Fibroblast of the aortic adventitia (primary cell): ENCODE measurements around the gene HOXA13. TPM values are rescaled to one million over a fixed set of nuclear protein-coding genes. Genes with fewer than 3 reads are reported as not detected.

ENCODE experiments used
- DNase-seq: peaks from one replicate; pipeline ENCODE4 v3.0.0-alpha.2; 2010; ENCODE audit warnings: low read depth
- H3K4me3 ChIP-seq: 2 replicates; pipeline ENCODE4 v1.5.1; 2011; ENCODE audit warnings: low read depth, mild to moderate bottlenecking, control low read depth, low read length, moderate library complexity
- CTCF ChIP-seq: IDR thresholded peaks from 2 replicates; pipeline ENCODE4 v1.5.1; 2011; ENCODE audit warnings: mild to moderate bottlenecking, low read length, control low read depth, inconsistent platforms; ENCODE audit not compliant: insufficient read depth
- total RNA-seq: library from RNA; depleted of rRNA; stranded (reverse); fragments of >200 nt; gene quantifications from 2 replicates; pipeline ENCODE4 v1.2.3, GENCODE V29; 2012; ENCODE audit warnings: low replicate concordance

The HOXA13 gene
- total RNA-seq, 1 donor = not detected

DNA sequence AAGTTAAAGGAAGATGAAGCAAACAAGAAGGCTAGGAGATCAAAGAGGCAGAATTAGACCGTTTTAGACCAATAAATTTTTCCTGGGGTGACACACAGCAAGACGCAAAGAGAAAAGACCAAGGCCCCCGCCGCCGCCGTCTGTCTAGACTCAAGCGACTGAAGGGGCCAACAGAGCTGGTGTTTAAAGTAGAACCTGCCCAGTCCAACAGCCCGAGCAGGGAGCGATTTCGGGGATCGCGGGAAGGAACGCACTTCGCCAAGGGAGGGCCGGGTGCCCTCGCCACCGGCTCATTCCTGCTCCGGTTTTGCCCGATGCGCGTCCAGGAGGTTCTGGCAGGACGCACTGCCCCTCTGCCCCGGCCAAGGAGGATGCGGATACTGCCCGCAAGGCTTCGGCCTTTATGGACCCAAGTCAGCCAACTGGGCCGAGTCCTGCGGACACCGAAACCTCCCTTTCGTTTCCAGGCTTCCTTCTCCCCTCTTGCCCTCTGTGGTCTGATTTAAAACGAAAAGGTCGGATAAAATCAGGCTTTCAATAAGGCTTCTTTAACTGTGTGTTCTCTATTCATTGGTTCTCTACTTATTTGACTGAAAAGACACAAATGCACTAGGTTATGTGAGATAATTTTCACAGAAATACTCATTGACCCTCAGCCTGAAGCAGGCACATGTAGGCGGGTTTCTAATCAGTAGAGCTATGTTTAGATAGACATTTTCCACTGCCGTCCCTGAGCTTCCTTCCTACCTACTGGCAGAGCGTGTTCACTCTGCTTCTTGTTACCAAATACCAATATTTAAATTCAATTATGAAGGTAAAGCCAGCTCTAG is 41.2 kb downstream of the HOXA13 start:
- no peak for TF ChIP-seq CTCF
- H3K4me3 ChIP-seq = no peak overlapping the region
- no peak for DNase-seq

DNA sequence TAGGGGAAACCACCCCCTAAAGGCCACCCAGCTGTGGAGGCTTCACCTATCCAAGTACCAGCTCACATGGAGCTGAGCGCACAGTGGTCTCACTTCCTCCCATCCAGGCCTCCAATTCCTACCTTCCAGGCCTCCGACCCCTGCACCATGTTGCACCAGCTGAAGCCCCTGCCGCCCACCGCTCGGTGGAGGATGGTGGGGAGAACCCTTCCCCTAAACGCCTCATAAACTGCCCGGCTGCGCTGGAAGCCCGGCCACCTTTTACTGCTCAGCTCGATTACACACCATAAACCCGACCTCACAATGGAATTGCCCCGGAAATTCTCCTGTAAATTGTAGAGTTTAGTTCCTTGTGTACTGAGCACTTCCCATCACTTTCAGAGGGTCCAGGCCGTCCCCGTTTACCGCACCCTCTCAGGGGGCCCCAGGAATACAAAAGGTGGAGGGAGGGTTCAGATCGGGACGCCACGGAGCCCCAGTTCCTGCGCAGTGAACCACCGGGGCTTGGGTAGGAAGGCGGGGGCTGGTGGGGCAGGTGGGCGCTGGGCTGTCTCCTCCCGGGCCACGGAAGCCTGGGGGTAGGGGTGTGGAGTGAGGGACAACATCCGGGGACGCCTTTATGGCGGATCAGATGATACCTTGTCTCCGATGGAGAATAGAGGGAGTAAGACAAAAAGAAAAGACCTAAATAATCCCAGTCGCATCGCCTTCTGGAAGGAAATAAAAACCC is 42.0 kb downstream of the HOXA13 start:
- DNase-seq = no peak
- no peak overlapping the region for H3K4me3 ChIP-seq
- no peak for TF ChIP-seq CTCF

- no peak overlapping the region for H3K4me3 ChIP-seq
- no peak for DNase-seq
- TF ChIP-seq CTCF = no peak
These were observed 42.8 kb downstream of the HOXA13 start for GRCh38 chr7:27156916-27157701.

- DNase-seq = no peak
- no peak for TF ChIP-seq CTCF
- no peak within 1 kb of the TSS for H3K4me3 ChIP-seq
These were observed 43.4 kb downstream of the HOXA13 start, which contains the start of gene HOXA7 for GRCh38 chr7:27156508-27156898. Gene HOXA7, minus strand, starts transcription at chr7:27156675. Its CDS starts 130 bp downstream, at chr7:27156545.

DNA sequence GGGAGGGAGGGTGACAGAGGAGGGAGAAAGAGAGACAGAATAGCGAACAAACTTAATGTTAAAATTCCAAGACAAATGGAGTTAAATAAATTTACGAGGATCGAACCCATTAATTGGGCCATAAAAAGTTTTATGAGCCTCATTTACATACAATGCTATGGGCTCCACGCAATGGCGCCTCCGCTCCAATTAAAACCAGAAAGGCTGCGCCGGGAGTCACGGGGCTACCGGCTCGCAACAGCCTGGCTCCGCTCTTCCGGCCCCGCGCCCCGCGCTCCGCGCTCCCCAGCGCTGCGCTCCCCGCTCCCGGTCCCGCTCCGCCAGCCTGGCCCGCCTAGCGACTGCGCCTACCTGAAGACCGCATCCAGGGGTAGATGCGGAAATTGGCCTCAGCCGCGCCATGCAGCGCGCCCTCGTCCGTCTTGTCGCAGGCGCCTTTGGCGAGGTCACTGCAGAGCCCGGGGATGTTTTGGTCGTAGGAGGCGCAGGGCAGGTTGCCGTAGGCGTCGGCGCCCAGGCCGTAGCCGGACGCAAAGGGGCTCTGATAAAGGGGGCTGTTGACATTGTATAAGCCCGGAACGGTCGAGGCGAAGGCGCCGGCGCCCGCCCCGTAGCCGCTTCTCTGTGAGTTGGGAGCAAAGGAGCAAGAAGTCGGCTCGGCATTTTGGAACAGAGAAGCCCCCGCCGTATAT is 43.9 kb downstream of the HOXA13 start:
- no peak for DNase-seq
- TF ChIP-seq CTCF = no peak

More for the DNA sequence above, 43.9 kb downstream of the HOXA13 start:
- H3K4me3 ChIP-seq = no peak overlapping the region
